Nephron progenitor cell (in vitro differentiated cells): ENCODE data around the gene SBF1.

Experiments used
- DNase-seq: peaks from one replicate; pipeline ENCODE4 v3.0.0; 2021
- H3K27ac Mint-ChIP-seq: 2 replicates; pipeline ENCODE4 v1.8.0; 2021; ENCODE audit warnings: mild to moderate bottlenecking, moderate library complexity, mixed read lengths
- H3K27me3 Mint-ChIP-seq: 2 replicates; pipeline ENCODE4 v1.8.0; 2021; ENCODE audit warnings: mild to moderate bottlenecking, low read depth, mixed read lengths; ENCODE audit not compliant: poor library complexity
- H3K36me3 Mint-ChIP-seq: 2 replicates; pipeline ENCODE4 v1.8.0; 2021; ENCODE audit warnings: low read depth, mixed read lengths
- H3K4me1 Mint-ChIP-seq: 2 replicates; pipeline ENCODE4 v1.8.0; 2021; ENCODE audit warnings: mixed read lengths
- H3K4me3 Mint-ChIP-seq: 2 replicates; pipeline ENCODE4 v1.8.0; 2021; ENCODE audit warnings: mild to moderate bottlenecking, moderate library complexity, mixed read lengths
- H3K9me3 Mint-ChIP-seq: 2 replicates; pipeline ENCODE4 v1.8.0; 2021; ENCODE audit warnings: mild to moderate bottlenecking, moderate library complexity, mixed read lengths
- CTCF ChIP-seq: fragments of 200-600 bp; sonication (generic); IDR thresholded peaks from 2 replicates; pipeline ENCODE4 v1.5.0; 2021; ENCODE audit warnings: antibody characterized with exemption

SBF1 gene

GRCh38 chr22:50503475-50504145, 28.8 kb upstream of the SBF1 start:
- Mint-ChIP-seq H3K9me3 (no peaks in the 10 kb centered on the region), H3K36me3 (no peaks in the 10 kb centered on the region), H3K4me3 (no peak overlapping the region), H3K27me3 (peaks cover 5% of the 10 kb centered on the region), H3K4me1 (peaks cover 6% of the 10 kb centered on the region), H3K27ac (no peak overlapping the region)
- no peak for TF ChIP-seq CTCF
- no peak for DNase-seq

- Mint-ChIP-seq H3K27me3 (peaks cover 5% of the 10 kb centered on the region), H3K4me3 (no peak overlapping the region), H3K4me1 (peaks cover 11% of the 10 kb centered on the region), H3K36me3 (no peaks in the 10 kb centered on the region), H3K9me3 (no peaks in the 10 kb centered on the region), H3K27ac (peak overlapping the region; percentile 48)
- no peak for TF ChIP-seq CTCF
- no peak for DNase-seq
Observed at GRCh38 chr22:50502628-50503474, 28.0 kb upstream of the SBF1 start.

- Mint-ChIP-seq H3K4me3 (no peak overlapping the region), H3K27ac (no peak overlapping the region), H3K36me3 (no peaks in the 10 kb centered on the region), H3K4me1 (peaks cover 16% of the 10 kb centered on the region), H3K27me3 (peaks cover 5% of the 10 kb centered on the region), H3K9me3 (no peaks in the 10 kb centered on the region)
- TF ChIP-seq CTCF = no peak
- no peak for DNase-seq
Observed at GRCh38 chr22:50502096-50502495, 27.3 kb upstream of the SBF1 start.

- Mint-ChIP-seq H3K9me3 (no peaks in the 10 kb centered on the region), H3K36me3 (no peaks in the 10 kb centered on the region), H3K4me3 (no peak overlapping the region), H3K4me1 (peaks cover 20% of the 10 kb centered on the region), H3K27ac (no peak overlapping the region), H3K27me3 (peaks cover 9% of the 10 kb centered on the region)
- no peak for DNase-seq
- TF ChIP-seq CTCF = no peak
Observed at GRCh38 chr22:50500452-50500851, 25.6 kb upstream of the SBF1 start.

GRCh38 chr22:50498322-50498890, 23.6 kb upstream of the SBF1 start:
- Mint-ChIP-seq H3K4me1 (peaks cover 20% of the 10 kb centered on the region), H3K27ac (peak overlapping the region; percentile 46), H3K36me3 (no peaks in the 10 kb centered on the region), H3K27me3 (peaks cover 13% of the 10 kb centered on the region), H3K4me3 (peak overlapping the region; percentile 15), H3K9me3 (no peaks in the 10 kb centered on the region)
- peak; percentile 56 for TF ChIP-seq CTCF
- DNase-seq = peak; percentile 71
